Bone marrow (tissue), 2 donors: ENCODE measurements around the gene MMP19.
"Not testable (repeated sequence)": the region's sequence is repeated elsewhere in the genome, so short reads cannot be mapped to it uniquely, and the experiment has no call there.

ENCODE experiments used
- DNase-seq, 2 donors: peaks; one replicate each; lab custom pipeline; 2025; lab: John Stamatoyannopoulos, UW

Gene MMP19

DNA sequence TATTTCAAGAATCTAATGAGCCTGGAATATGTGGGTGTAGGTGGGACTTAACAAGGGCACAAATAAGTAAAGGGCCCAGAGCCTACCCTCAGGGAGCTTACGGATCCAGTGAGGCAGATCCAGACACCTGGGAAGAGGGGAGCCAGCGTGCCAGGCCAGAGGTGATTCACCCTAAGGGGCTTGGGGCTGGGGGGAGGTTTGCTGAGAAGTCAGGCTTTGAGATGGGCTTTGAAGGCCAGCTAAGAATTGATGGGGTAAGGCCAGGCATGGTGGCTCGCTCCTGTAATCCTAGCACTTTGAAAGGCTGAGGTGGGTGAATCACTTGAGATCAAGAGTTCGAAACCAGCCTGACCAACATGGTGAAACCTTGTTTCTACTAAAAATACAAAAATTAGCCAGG is 695 bp upstream of the MMP19 start:
- DNase-seq = no peak

DNA sequence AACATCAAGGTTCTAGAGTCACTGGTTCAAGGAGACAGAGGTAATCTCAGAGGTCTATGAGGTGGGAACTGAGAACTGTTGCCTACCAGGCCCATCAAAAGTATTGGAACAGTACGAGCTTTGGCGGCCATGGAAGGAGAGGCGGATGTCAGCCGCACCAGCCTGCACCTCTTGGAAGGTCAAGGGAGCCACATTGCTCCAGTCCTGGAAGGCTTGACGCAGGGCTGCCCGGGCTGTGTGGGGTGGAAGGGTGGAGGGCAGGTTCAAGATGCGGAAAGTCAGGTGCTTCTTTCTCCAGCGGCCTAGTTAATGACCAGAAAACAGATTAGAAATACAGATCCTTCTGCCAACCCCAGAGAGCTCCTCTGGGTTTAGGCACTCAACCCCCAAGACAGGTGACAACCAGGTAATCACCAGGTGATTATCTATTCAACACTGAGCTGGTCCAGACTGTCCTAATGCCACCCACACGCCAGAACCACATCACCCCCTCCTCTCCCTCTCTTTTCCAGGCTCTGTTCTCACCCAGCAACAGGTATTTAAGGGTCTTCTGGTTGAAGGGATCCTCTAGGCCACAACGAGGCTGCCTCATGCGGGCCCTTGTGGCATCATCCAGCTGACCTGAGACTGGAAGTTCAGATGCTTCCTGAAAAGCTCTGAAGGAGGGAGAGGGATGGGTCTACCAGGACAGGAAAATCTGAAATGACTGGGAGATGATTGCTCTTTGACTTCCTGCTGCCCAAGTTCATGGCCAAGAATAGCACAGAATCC is 2.0 kb downstream of the MMP19 start:
- no peak for DNase-seq

- no peak for DNase-seq
Measured at GRCh38 chr12:55839345-55840140, 3.2 kb downstream of the MMP19 start.

GRCh38 chr12:55838361-55838760 is 4.4 kb downstream of the MMP19 start:
- DNase-seq = no peak

- not testable (repeated sequence) for DNase-seq
Measured at GRCh38 chr12:55834400-55834799, 8.3 kb downstream of the MMP19 start.

DNA sequence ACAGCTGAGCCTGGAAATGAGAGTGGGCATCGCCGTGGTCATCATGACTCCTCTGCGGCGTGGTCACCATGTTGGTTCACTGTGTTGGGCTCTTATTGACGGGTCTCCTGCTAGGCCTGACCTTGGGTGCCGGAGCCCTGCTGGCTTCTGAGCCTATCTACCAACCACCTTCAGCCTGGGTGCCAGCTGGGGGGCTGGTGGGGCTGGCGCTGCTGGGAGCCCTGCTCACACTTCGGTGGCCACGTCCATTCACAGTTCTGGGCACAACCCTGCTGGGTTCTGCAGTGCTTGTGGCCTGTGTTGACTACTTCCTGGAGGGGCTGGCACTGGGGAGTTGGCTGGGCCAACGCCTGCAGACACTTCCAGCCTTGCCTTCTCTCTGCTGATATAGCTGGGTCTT is 9.7 kb downstream of the MMP19 start:
- DNase-seq = no peak

DNA sequence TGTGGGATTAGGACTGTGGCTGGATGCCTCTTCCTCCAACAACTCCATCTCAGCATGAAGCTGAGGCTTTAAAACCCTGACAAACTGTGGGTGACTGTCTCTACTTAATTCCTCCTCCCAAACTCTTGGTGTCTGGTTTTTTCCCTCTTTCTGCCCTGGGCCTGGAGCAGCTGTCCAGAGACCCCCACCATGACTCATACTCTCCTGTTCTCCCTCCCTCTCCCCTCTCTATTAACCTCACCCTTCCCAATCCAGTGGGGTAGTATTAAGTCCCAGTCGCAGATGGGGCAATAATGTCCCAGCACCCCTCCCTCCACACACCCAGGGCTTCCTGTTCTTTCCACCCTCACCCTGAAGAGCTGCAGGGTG is 11.3 kb downstream of the MMP19 start:
- DNase-seq = no peak

DNA sequence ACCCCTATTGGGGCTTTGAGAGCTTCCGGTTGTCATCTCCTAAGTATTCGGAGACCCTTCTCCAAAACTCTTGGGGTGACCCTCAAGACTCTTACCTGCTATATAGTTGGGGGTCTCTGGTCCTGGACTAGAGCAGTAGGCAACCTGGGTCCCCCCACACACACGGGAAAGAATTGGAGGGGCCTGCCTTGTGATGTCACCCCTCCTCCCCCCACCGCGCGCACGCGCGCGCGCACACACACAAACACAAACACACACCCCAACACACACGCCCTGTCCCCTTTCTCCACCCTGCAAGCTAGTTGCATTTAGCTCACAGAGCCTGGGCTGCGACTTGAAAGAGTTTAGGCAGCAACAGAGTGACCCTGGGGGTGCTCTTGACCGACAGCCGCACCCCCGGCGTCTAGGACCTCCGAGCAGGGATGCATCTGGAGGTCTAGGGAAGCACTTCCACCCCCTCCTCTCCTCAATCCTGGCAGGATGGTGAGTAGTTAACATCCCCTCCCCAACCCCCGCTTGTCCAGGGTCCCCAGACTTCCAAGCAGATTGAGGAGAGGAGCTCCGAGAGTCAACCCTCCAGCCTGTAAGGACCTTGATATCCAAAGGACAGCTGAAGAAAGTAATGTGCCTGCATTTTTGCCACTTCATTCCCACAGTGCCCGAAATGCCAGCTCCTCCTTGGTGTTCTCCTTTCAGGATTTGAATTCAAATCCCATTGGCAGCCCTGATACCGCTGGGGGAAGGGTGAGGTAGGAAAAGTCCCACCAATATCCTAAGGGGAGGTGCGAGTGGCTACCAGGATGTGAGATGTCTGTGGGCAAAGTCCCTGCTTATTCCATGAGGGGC is 11.9 kb downstream of the MMP19 start:
- peak; percentile 57 to 58 for DNase-seq

DNA sequence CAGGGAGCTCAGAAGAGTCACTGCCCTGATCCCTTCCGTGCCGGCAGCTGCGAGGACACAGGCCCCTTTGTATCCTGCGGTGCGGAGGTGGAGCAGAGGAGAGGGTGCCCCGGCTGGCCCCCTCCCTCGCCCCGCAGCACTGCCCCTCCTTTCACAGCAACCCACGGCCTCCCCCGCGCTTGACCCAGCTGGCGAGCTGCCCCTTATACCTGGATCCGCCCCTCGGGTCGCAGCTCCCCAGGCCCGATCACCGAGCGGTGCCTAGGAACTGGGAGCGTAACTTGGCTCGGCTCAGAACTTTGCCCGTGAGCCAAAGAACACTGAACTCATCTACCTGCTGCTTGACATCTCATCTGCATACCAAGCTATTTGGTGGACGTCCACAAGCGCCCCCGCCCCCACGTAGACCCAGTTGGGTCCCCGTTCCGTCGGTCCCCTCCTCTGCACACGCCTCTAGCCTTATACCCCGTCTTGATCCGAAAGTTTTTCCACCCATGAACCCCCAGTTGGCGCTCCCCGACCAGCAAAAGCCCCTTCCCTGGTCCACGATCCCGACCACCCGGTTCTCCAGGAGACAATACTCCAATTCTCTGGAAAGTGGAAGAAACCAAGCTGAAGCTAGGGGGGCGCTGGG is 12.7 kb downstream of the MMP19 start:
- DNase-seq = peak in 1 of 2 donors; percentile 58

DNA sequence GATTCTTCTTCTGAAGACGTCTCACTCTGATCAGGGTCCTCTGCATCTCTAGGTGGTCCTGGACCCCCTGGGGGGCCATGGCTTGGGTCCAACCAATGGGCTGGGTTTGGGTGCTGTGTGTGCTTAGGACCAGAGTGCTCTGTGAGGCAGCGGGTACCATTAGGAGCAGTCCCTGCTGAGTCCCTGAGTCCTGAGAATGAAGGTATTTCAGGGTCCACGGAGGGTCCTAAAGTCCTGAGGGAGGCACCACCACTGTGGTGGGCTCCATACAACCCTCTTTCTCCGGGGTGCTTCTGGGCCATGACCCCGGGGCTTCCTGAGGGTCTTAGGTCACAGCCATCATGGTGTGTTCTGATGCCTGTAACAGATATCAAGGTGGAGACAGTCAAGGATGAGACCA is 14.4 kb downstream of the MMP19 start:
- no peak for DNase-seq

DNA sequence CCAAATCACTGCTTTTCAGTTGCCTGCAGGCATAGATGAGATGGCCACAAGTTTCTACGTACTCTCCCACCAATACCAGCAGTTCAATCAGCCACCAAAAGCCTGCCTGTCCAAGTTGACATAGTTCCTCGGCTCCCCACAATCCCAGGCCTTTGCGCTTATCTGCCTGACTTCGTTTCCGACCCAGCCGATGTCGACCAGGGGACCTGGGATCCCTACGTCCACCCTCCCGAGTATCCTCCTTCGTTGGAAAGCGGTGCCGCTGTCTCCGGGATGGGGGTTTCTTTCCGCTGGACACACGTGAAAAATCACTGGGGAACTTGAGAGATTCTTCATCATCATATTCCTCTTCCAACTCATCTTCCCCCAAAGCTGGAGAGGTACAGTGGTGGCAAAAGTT is 14.9 kb downstream of the MMP19 start:
- no peak for DNase-seq

- DNase-seq = no peak
Measured at GRCh38 chr12:55824726-55825125, 18.0 kb downstream of the MMP19 start.

DNA sequence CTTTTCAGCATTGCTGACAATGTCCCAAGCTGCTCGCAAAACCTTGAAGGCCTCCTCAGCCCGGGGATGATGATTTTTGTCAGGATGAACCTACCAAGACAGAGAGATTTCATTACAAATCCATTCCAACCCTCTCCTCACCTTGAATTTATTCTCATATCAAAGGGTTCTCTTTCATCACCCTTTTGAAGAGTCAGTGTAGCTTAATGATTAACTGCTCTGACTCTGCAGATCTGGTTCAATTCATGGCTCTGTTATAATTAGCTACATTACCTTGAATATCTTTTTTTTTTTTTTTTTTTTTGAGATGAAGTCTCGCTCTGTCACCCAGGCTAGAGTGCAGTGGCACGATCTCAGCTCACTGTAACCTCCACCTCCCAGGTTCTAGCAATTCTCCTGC is 19.3 kb downstream of the MMP19 start:
- DNase-seq = no peak

GRCh38 chr12:55822228-55822627 is 20.5 kb downstream of the MMP19 start:
- no peak for DNase-seq

GRCh38 chr12:55820679-55821078 is 22.1 kb downstream of the MMP19 start:
- no peak for DNase-seq

- no peak for DNase-seq
Measured at GRCh38 chr12:55818886-55819285, 23.9 kb downstream of the MMP19 start.

DNA sequence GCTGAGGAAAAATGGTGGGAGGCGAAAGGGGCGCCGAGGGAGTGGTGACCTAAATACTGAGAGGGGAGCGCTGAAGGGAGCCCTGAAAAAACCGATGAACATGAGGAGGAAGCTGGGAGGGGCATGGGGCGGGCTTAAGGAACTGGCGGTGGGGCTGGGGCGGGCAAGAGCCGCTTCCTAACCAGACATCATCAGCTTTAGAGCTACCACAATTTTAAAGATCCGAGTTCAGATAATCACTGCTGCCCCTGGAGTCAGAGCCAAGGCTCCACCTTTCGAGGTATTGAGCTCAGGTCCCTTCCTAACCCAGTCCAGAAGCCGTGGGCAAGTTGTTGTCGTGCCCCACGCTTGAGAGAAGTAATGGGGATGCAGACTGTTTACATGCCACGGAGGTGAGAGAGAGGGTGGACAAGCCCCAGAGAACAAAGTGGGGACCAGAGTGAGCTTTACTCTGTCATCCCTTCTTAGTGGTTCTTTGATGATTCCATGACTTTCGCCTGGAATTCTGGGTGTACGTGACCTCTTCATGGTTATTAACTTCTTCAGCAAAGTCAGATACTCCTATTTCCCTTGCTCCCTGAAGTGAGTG is 24.5 kb downstream of the MMP19 start:
- DNase-seq = peak in 1 of 2 donors; percentile 93

DNA sequence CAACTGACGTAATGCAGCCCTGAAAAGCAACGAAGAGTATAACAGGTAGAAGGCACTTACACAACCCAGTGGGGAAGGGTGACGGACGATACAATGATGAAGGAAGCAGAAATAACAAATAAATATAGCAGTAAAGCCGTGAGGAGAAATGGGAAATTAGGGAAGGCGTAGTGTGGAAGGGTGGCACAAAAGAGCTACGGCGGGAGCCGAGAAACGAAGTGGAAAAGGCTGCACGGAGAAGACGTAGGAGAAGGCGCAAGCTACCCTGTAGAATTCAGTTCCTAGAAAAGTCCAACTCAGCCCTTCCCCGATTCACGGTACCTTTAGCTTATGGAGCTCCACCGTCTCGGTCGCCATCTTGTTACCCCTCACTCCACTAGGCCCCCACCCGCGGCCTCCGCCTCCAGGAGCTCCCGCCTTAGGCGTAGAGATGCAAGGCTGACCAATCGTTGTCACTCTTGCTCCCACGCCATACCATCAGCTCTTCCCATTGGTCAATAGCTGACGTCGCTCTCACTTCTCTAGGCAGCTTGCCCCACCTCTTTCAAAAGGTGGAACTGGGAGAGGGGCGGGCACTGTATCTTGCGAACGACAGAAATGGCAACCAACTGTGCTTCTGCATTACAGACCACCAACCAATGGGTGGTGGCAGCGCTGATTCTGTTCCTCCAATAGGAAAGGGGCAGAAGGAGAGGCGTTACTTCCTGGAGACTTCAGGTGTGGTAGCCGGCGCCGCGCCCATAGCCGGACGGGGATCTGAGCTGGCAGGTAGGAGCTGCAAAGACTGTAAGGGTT is 25.2 kb downstream of the MMP19 start, which contains the start of the genes ORMDL2 and SARNP:
Gene ORMDL2 (plus strand): TSS at position 697 of the 795 bp plus-strand sequence. CDS start 959 bp downstream, outside the sequence.
Gene SARNP (minus strand): TSS at position 380 of the 795 bp plus-strand sequence. CDS start 23 bp downstream, at position 357.
- DNase-seq = peak; percentile 90 to 100

GRCh38 chr12:55816881-55817344 is 25.8 kb downstream of the MMP19 start:
- no peak for DNase-seq

DNA sequence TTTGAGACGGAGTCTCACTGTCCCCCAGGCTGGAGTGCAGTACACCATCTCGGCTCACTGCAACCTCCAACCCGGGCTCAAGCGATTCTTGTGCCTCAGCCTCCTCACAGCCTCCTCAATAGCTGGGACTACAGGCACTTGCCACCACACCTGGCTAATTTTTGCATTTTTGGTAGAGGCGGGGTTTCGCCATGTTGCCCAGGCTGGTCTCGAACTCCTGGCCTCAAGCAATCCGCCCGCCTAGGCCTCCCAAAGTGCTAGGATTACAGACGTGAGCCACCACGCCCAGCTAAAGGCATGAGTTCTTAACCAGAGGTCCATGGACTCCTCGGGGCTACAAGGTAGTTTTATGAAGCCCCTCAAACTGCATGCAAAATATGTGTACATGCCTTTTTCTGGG is 27.3 kb downstream of the MMP19 start:
- DNase-seq = no peak
